GM23248 (cell line): ENCODE results near the gene CRYGC. TPM values are rescaled to one million over a fixed set of nuclear protein-coding genes. Genes with fewer than 3 reads are reported as not detected.

Source experiments
- DNase-seq: peaks from one replicate; pipeline ENCODE4 v3.0.0-alpha.2; 2015
- H2AFZ ChIP-seq: fragments of 200-600 bp; sonication (generic); 2 replicates; pipeline ENCODE4 v1.6.1; 2016; ENCODE audit warnings: antibody characterized with exemption
- H3F3A ChIP-seq: fragments of 200-600 bp; sonication (generic); 2 replicates; pipeline ENCODE4 v1.6.1; 2016; ENCODE audit warnings: mild to moderate bottlenecking, antibody characterized with exemption, mixed run types; ENCODE audit not compliant: insufficient read depth
- H3K27ac ChIP-seq: fragments of 200-600 bp; sonication (generic); 2 replicates; pipeline ENCODE4 v1.5.1; 2016; ENCODE audit warnings: mild to moderate bottlenecking
- H3K27me3 ChIP-seq: fragments of 200-600 bp; sonication (generic); replicated peaks from 2 replicates; pipeline ENCODE4 v1.6.1; 2016; ENCODE audit warnings: mild to moderate bottlenecking; ENCODE audit not compliant: insufficient read depth
- H3K36me3 ChIP-seq: fragments of 200-600 bp; sonication (generic); 2 replicates; pipeline ENCODE4 v1.6.1; 2016; ENCODE audit warnings: low read depth, mild to moderate bottlenecking
- H3K4me1 ChIP-seq: fragments of 200-600 bp; sonication (generic); 2 replicates; pipeline ENCODE4 v1.6.1; 2016; ENCODE audit warnings: mild to moderate bottlenecking; ENCODE audit not compliant: insufficient read depth
- H3K4me2 ChIP-seq: fragments of 200-600 bp; sonication (generic); one replicate; pipeline ENCODE4 v1.6.1; 2016; ENCODE audit warnings: mild to moderate bottlenecking; ENCODE audit not compliant: unreplicated experiment
- H3K4me3 ChIP-seq: fragments of 200-600 bp; sonication (generic); 2 replicates; pipeline ENCODE4 v1.5.1; 2016; ENCODE audit warnings: mild to moderate bottlenecking
- H3K79me2 ChIP-seq: fragments of 200-600 bp; sonication (generic); 2 replicates; pipeline ENCODE4 v1.6.1; 2016; ENCODE audit warnings: mild to moderate bottlenecking; ENCODE audit not compliant: insufficient read depth
- H3K9ac ChIP-seq: fragments of 200-600 bp; sonication (generic); 2 replicates; pipeline ENCODE4 v1.6.1; 2016; ENCODE audit warnings: mild to moderate bottlenecking
- H3K9me2 ChIP-seq: fragments of 200-600 bp; sonication (generic); 2 replicates; pipeline ENCODE4 v1.6.1; 2016; ENCODE audit warnings: mixed run types, mild to moderate bottlenecking, moderate library complexity; ENCODE audit not compliant: insufficient read depth
- H3K9me3 ChIP-seq: fragments of 200-600 bp; sonication (generic); one replicate; pipeline ENCODE4 v1.6.1; 2017; ENCODE audit warnings: low read depth
- H4K20me1 ChIP-seq: fragments of 200-600 bp; sonication (generic); 2 replicates; pipeline ENCODE4 v1.6.0; 2016; ENCODE audit not compliant: insufficient read depth
- EZH2 ChIP-seq: fragments of 200-600 bp; sonication (generic); IDR thresholded peaks from 2 replicates; pipeline ENCODE4 v1.6.1; 2018; ENCODE audit warnings: antibody characterized with exemption, mild to moderate bottlenecking; ENCODE audit not compliant: insufficient read depth, poor library complexity, severe bottlenecking
- EZH2phosphoT487 ChIP-seq: fragments of 200-600 bp; sonication (generic); IDR thresholded peaks from 2 replicates; pipeline ENCODE4 v1.6.1; 2018; ENCODE audit warnings: antibody characterized with exemption, moderate library complexity, mild to moderate bottlenecking, low read depth; ENCODE audit not compliant: insufficient read depth
- WGBS, 2 experiments: methylation state at CpG; one replicate each; pipeline ENCODE4 v1.1.6; 2015 to 2017; ENCODE audit warnings: low lambda C conversion rate in 2 of 2, low coverage in 1 of 2; ENCODE audit errors: missing lambda C conversion rate in 2 of 2; 5-methylcytosine and 5-hydroxymethylcytosine counted together
- in situ Hi-C: fragments of 300-500 bp; cut with MboI; formaldehyde crosslinking; loops from 2 replicates; pipeline ENCODE4 v1.15.0; 2020
- polyA plus RNA-seq: library from polyadenylated mRNA; unstranded; fragments of >200 nt; fragmentation: Nextera tagmentation; extraction: Ambion mirVana; gene quantifications from 2 replicates; pipeline ENCODE4 v1.2.1, GENCODE V29; 2016
- total RNA-seq: library from RNA; depleted of rRNA; stranded (reverse); fragments of >200 nt; shearing (Covaris generic); gene quantifications from 2 replicates; pipeline ENCODE4 v1.2.3, GENCODE V29; 2014

Gene CRYGC
- total and polyA plus RNA-seq, 2 experiments from 2014 or later = not detected

GRCh38 chr2:208174144-208174543 is 44.5 kb upstream of the CRYGC start:
- H4K20me1 ChIP-seq = no peaks in the 10 kb centered on the region
- 65 to 70% methylated on average over 9 of the region's 9 CpGs for WGBS, 2 experiments
- in situ Hi-C loops = no loop called here
- H3F3A ChIP-seq = no peaks in the 10 kb centered on the region
- no peak overlapping the region for H3K9ac ChIP-seq
- DNase-seq = no peak
- H3K4me2 ChIP-seq = no peak overlapping the region
- TF ChIP-seq EZH2 = no peak
- no peak for TF ChIP-seq EZH2phosphoT487
- no peak overlapping the region for H2AFZ ChIP-seq
- peaks cover 14% of the 10 kb centered on the region; the same call in 1 of the 2 replicates for H3K27me3 ChIP-seq
- 0 out of 2 replicates have a peak, but pooled peaks cover 4% of the 10 kb centered on the region for H3K4me1 ChIP-seq
- no peaks in the 10 kb centered on the region for H3K9me2 ChIP-seq
- no peaks in the 10 kb centered on the region for H3K36me3 ChIP-seq
- H3K4me3 ChIP-seq = no peak overlapping the region
- no peaks in the 10 kb centered on the region for H3K79me2 ChIP-seq
- H3K27ac ChIP-seq = no peak overlapping the region
- H3K9me3 ChIP-seq = no peaks in the 10 kb centered on the region

GRCh38 chr2:208172125-208172524 is 42.5 kb upstream of the CRYGC start:
- H3K9me2 ChIP-seq = no peaks in the 10 kb centered on the region
- H3K27ac ChIP-seq = no peak overlapping the region
- H3K4me3 ChIP-seq = no peak overlapping the region
- H3K27me3 ChIP-seq = peaks cover 14% of the 10 kb centered on the region; the same call in 1 of the 2 replicates
- no peak for DNase-seq
- no peaks in the 10 kb centered on the region for H3K9me3 ChIP-seq
- H3K9ac ChIP-seq = no peak overlapping the region
- no peaks in the 10 kb centered on the region for H4K20me1 ChIP-seq
- H3K36me3 ChIP-seq = no peaks in the 10 kb centered on the region
- 62% methylated on average over 4 of the region's 4 CpGs for WGBS, 2 experiments
- in situ Hi-C loops = no loop called here
- H3F3A ChIP-seq = no peaks in the 10 kb centered on the region
- TF ChIP-seq EZH2phosphoT487 (no peak), EZH2 (no peak)
- no peak overlapping the region for H3K4me2 ChIP-seq
- no peak overlapping the region for H2AFZ ChIP-seq
- 0 out of 2 replicates have a peak, but pooled peaks cover 4% of the 10 kb centered on the region for H3K4me1 ChIP-seq
- H3K79me2 ChIP-seq = no peaks in the 10 kb centered on the region

- in situ Hi-C loops = no loop called here
- 4 to 9% methylated on average over 2 of the region's 2 CpGs for WGBS, 2 experiments
These were observed 35.5 kb upstream of the CRYGC start for GRCh38 chr2:208164951-208165755.

GRCh38 chr2:208163489-208163888 is 33.9 kb upstream of the CRYGC start, which contains the start of gene CRYGA:
Gene CRYGA (minus strand): TSS chr2:208163589. CDS start chr2:208163556, 33 bp downstream.
- no peak within 1 kb of the TSS for H2AFZ ChIP-seq
- no peaks in the 10 kb centered on the region for H3F3A ChIP-seq
- no peak within 1 kb of the TSS for H3K4me3 ChIP-seq
- 29 to 42% methylated on average over 2 of the region's 2 CpGs for WGBS, 2 experiments
- H3K4me1 ChIP-seq = no peaks in the 10 kb centered on the region
- TF ChIP-seq EZH2 (no peak), EZH2phosphoT487 (no peak)
- H3K9me3 ChIP-seq = no peaks in the 10 kb centered on the region
- H3K36me3 ChIP-seq = no peaks in the 10 kb centered on the region
- DNase-seq = no peak
- H3K27ac ChIP-seq = no peak within 1 kb of the TSS
- H3K79me2 ChIP-seq = no peaks in the 10 kb centered on the region
- no peak within 1 kb of the TSS for H3K9ac ChIP-seq
- H3K4me2 ChIP-seq = no peak within 1 kb of the TSS
- no peaks in the 10 kb centered on the region for H4K20me1 ChIP-seq
- in situ Hi-C loops = no loop called here
- no peaks in the 10 kb centered on the region for H3K9me2 ChIP-seq
- peaks cover 7% of the 10 kb centered on the region for H3K27me3 ChIP-seq

More at GRCh38 chr2:208164951-208165755, 35.5 kb upstream of the CRYGC start:
- no peaks in the 10 kb centered on the region for H3K4me1 ChIP-seq
- no peaks in the 10 kb centered on the region for H3K36me3 ChIP-seq
- H3K9ac ChIP-seq = no peak overlapping the region
- H2AFZ ChIP-seq = no peak overlapping the region
- peaks cover 13% of the 10 kb centered on the region for H3K27me3 ChIP-seq
- H3K4me3 ChIP-seq = no peak overlapping the region
- no peaks in the 10 kb centered on the region for H3F3A ChIP-seq
- TF ChIP-seq EZH2phosphoT487 (no peak), EZH2 (no peak)
- H3K27ac ChIP-seq = no peak overlapping the region
- no peak for DNase-seq
- no peaks in the 10 kb centered on the region for H4K20me1 ChIP-seq
- no peaks in the 10 kb centered on the region for H3K9me3 ChIP-seq
- H3K4me2 ChIP-seq = no peak overlapping the region
- no peaks in the 10 kb centered on the region for H3K9me2 ChIP-seq
- no peaks in the 10 kb centered on the region for H3K79me2 ChIP-seq

GRCh38 chr2:208156439-208156838 is 26.8 kb upstream of the CRYGC start:
- no peaks in the 10 kb centered on the region for H4K20me1 ChIP-seq
- no peak overlapping the region for H3K9ac ChIP-seq
- H3K4me3 ChIP-seq = no peak overlapping the region
- H3K4me2 ChIP-seq = no peak overlapping the region
- no peak for DNase-seq
- H3K9me3 ChIP-seq = no peaks in the 10 kb centered on the region
- H3K36me3 ChIP-seq = no peaks in the 10 kb centered on the region
- H3F3A ChIP-seq = no peaks in the 10 kb centered on the region
- in situ Hi-C loops = no loop called here
- H3K9me2 ChIP-seq = no peaks in the 10 kb centered on the region
- H3K27me3 ChIP-seq = no peaks in the 10 kb centered on the region
- no peak for TF ChIP-seq EZH2
- H3K79me2 ChIP-seq = no peaks in the 10 kb centered on the region
- H3K27ac ChIP-seq = no peak overlapping the region
- H2AFZ ChIP-seq = no peak overlapping the region
- no peaks in the 10 kb centered on the region for H3K4me1 ChIP-seq
- WGBS, 2 experiments = 3 to 6% methylated on average over 2 of the region's 2 CpGs
